A549 (cell line): ENCODE data around the gene EPS15. TPM values are rescaled to one million over a fixed set of nuclear protein-coding genes. Genes with fewer than 3 reads are reported as not detected.

Experiments
- ATAC-seq, 2 experiments: fragments of 200-7000 bp in 1 of 2; fragments of >200 bp in 1 of 2; cut with Nextera tagmentation in 1 of 2; cut with Tn5 transposase in 1 of 2; 3 replicates each; pipeline versions ENCODE4 v1.8.0 to v1.9.1; 2018 to 2020; ENCODE audit warnings: mild to moderate bottlenecking in 1 of 2, moderate library complexity in 1 of 2
- CTCF ChIA-PET: fragments of 300-600 bp; sonication (Branson Sonifier 250); formaldehyde crosslinking; extraction: SDS; loops from one replicate; lab custom pipeline; 2021; ENCODE audit warnings: antibody characterized with exemption, inconsistent platforms; lab: Yijun Ruan, JAX
- POLR2A ChIA-PET: fragments of 350-600 bp; formaldehyde crosslinking; extraction: SDS; loops from one replicate; lab custom pipeline; 2021; ENCODE audit warnings: antibody characterized with exemption, inconsistent platforms; lab: Yijun Ruan, JAX
- DNase-seq, 2 experiments: peaks; one replicate each; pipeline versions ENCODE4 v3.0.0 to v3.0.0-alpha.2; 2011 to 2016; ENCODE audit warnings: low read depth in 1 of 2, low spot score in 1 of 2
- FAIRE-seq: peaks from 2 replicates; lab custom pipeline; 2011; peaks lifted over from hg19 to GRCh38; lab: Jason Lieb, UNC
- H3K27ac ChIP-seq, 2 experiments: fragments of >200 bp; sonication (Bioruptor Twin); formaldehyde crosslinking; 3 replicates each; pipeline ENCODE4 v1.5.1; 2016 to 2017
- H3K4me1 ChIP-seq: fragments of >200 bp; sonication (Bioruptor Twin); formaldehyde crosslinking; 3 replicates; pipeline ENCODE4 v1.6.1; 2016
- H3K4me2 ChIP-seq: fragments of >200 bp; sonication (Bioruptor Twin); formaldehyde crosslinking; 3 replicates; pipeline ENCODE4 v1.6.1; 2016
- H3K4me3 ChIP-seq: fragments of >200 bp; sonication (Bioruptor Twin); formaldehyde crosslinking; 3 replicates; pipeline ENCODE4 v1.5.1; 2016
- H3K9me3 ChIP-seq: fragments of >200 bp; sonication (Bioruptor Twin); formaldehyde crosslinking; 3 replicates; pipeline ENCODE4 v1.6.1; 2016
- CBX8 ChIP-seq: fragments of 200-600 bp; sonication (generic); IDR thresholded peaks from 2 replicates; pipeline ENCODE4 v1.6.1; 2016
- CTCF ChIP-seq: fragments of >200 bp; sonication (Bioruptor Twin); formaldehyde crosslinking; IDR thresholded peaks from 3 replicates; pipeline ENCODE4 v1.5.1; 2016
- EHF ChIP-seq: fragments of 250-450 bp; sonication (Bioruptor Pico); IDR thresholded peaks from 2 replicates; pipeline ENCODE4 v1.5.0; 2020; ENCODE audit warnings: mild to moderate bottlenecking
- FOSL2 ChIP-seq, 2 experiments: fragments of 450-650 bp in 1 of 2; fragments of >200 bp in 1 of 2; sonication (Bioruptor Twin) in 1 of 2; formaldehyde crosslinking; IDR thresholded peaks; 2 replicates each; pipeline versions ENCODE4 v1.5.0 to v1.6.1; 2016 to 2020; ENCODE audit warnings: mild to moderate bottlenecking in 1 of 2, moderate library complexity in 1 of 2
- HDAC2 ChIP-seq: fragments of 200-600 bp; sonication (generic); IDR thresholded peaks from 2 replicates; pipeline ENCODE4 v1.6.1; 2016
- HEYL ChIP-seq: fragments of 250-450 bp; sonication (Bioruptor Pico); IDR thresholded peaks from 2 replicates; pipeline ENCODE4 v1.8.0; 2021; ENCODE audit warnings: mild to moderate bottlenecking, moderate library complexity
- HOXB13 ChIP-seq: fragments of 250-450 bp; sonication (Bioruptor Pico); IDR thresholded peaks from 2 replicates; pipeline ENCODE4 v1.5.0; 2020; ENCODE audit warnings: low read depth, mild to moderate bottlenecking, moderate library complexity
- HOXB5 ChIP-seq: fragments of 250-450 bp; sonication (Bioruptor Pico); IDR thresholded peaks from 2 replicates; pipeline ENCODE4 v1.5.0; 2020; ENCODE audit warnings: mild to moderate bottlenecking, moderate library complexity
- JUN ChIP-seq, 2 experiments: fragments of >200 bp; sonication (Bioruptor Twin); formaldehyde crosslinking; IDR thresholded peaks; 2 replicates in 1 of 2; 3 replicates in 1 of 2; pipeline ENCODE4 v1.6.1; 2016 to 2017
- KDM1A ChIP-seq: fragments of 200-600 bp; sonication (generic); IDR thresholded peaks from 2 replicates; pipeline ENCODE4 v1.6.1; 2016; ENCODE audit warnings: low read depth, mild to moderate bottlenecking
- MAZ ChIP-seq: fragments of 150-350 bp; IDR thresholded peaks from 2 replicates; pipeline ENCODE4 v1.6.1; 2014; ENCODE audit warnings: antibody characterized with exemption, low read depth, low read length, borderline replicate concordance
- PBX3 ChIP-seq: IDR thresholded peaks from 2 replicates; pipeline ENCODE4 v1.6.1; 2012
- POLR2A ChIP-seq: IDR thresholded peaks from 2 replicates; pipeline ENCODE4 v1.6.1; 2012; ENCODE audit warnings: mild to moderate bottlenecking, low read length
- POLR2AphosphoS2 ChIP-seq: conservative IDR thresholded peaks from 2 replicates; pipeline ENCODE4 v1.6.1; 2012; ENCODE audit warnings: low read length, improper control_type of control experiment, inconsistent platforms
- RARB ChIP-seq: fragments of 250-450 bp; sonication (Bioruptor Pico); IDR thresholded peaks from 2 replicates; pipeline ENCODE4 v1.8.0; 2021; ENCODE audit warnings: mild to moderate bottlenecking, moderate library complexity
- REST ChIP-seq: fragments of 200-600 bp; sonication (generic); IDR thresholded peaks from 2 replicates; pipeline ENCODE4 v1.6.1; 2016; ENCODE audit warnings: antibody characterized with exemption, mild to moderate bottlenecking, moderate library complexity
- SMC3 ChIP-seq: fragments of >200 bp; sonication (Bioruptor Twin); formaldehyde crosslinking; IDR thresholded peaks from 3 replicates; pipeline ENCODE4 v1.6.1; 2018; ENCODE audit warnings: inconsistent platforms
- SREBF2 ChIP-seq: fragments of 450-650 bp; IDR thresholded peaks from 2 replicates; pipeline ENCODE4 v1.6.1; 2014; ENCODE audit warnings: mild to moderate bottlenecking, moderate library complexity
- TP53 ChIP-seq: fragments of 250-450 bp; sonication (Bioruptor Pico); IDR thresholded peaks from 2 replicates; pipeline ENCODE4 v1.5.0; 2021; ENCODE audit warnings: mild to moderate bottlenecking, moderate library complexity
- USF2 ChIP-seq: fragments of 450-650 bp; IDR thresholded peaks from 2 replicates; pipeline ENCODE4 v1.6.1; 2014; ENCODE audit warnings: antibody characterized with exemption
- ZC3H11A ChIP-seq: fragments of 450-650 bp; IDR thresholded peaks from 2 replicates; pipeline ENCODE4 v1.6.1; 2014; ENCODE audit warnings: antibody characterized with exemption, mild to moderate bottlenecking
- ZFP36 ChIP-seq: fragments of 450-650 bp; IDR thresholded peaks from 2 replicates; pipeline ENCODE4 v1.6.1; 2014; ENCODE audit warnings: borderline replicate concordance; ENCODE audit not compliant: partially characterized antibody
- WGBS: methylation state at CpG from one replicate; pipeline ENCODE4 v1.1.6; 2017; ENCODE audit errors: missing lambda C conversion rate; 5-methylcytosine and 5-hydroxymethylcytosine counted together
- polyA plus RNA-seq, 4 experiments: library from polyadenylated mRNA; depleted of rRNA in 3 of 4; stranded (reverse); fragments of >200 nt; fragmentation: RNase III in 1 of 4; extraction: RNeasy Plus Mini Kit Qiagen cat#74134 plus additional on column Dnase treatment in 1 of 4; gene quantifications; 2 replicates in 3 of 4; 3 replicates in 1 of 4; pipeline ENCODE4 v1.2.3, GENCODE V29; 2011 to 2017

Gene EPS15
- polyA plus RNA-seq, 2 of the 4 experiments (the other 2 are of a cell fraction): 10.9 to 35.4 TPM

- 89% methylated on average over 2 of the region's 2 CpGs for WGBS
- DNase-seq (no peak), ATAC-seq (no peak), FAIRE-seq (no peak)
- ChIA-PET POLR2A (no interaction called here), CTCF (no interaction called here)
- H3K9me3 ChIP-seq: 0 out of 3 replicates have a peak, but pooled peaks cover 2% of the 10 kb centered on the region
- H3K4me3 ChIP-seq: no peak overlapping the region
- no peaks in the 10 kb centered on the region for H3K4me1 ChIP-seq
- TF ChIP-seq ZFP36 (no peak), JUN (IDR thresholded peaks at IDR 0.05) (no peak), EHF (CRISPR knock-in tag) (no peak), PBX3 (no peak), MAZ (no peak), ZC3H11A (no peak), KDM1A (no peak), HEYL (CRISPR knock-in tag) (no peak), FOSL2 (IDR thresholded peaks at IDR 0.05) (no peak), FOSL2 (CRISPR knock-in tag; IDR thresholded peaks at IDR 0.05) (no peak), RARB (no peak), CBX8 (no peak), HDAC2 (no peak), SMC3 (no peak)
- H3K4me2 ChIP-seq: no peak overlapping the region
- no peak overlapping the region for H3K27ac ChIP-seq
Measured at GRCh38 chr1:51385776-51386175, 133.3 kb downstream of the EPS15 start.

GRCh38 chr1:51381964-51382363 lies 137.1 kb downstream of the EPS15 start:
- ChIA-PET CTCF (no interaction called here), POLR2A (no interaction called here)
- no peak for DNase-seq
- no peak overlapping the region for H3K4me3 ChIP-seq
- TF ChIP-seq ZFP36 (no peak), CTCF (no peak), POLR2A (no peak), SREBF2 (no peak), TP53 (CRISPR knock-in tag) (no peak), KDM1A (no peak), POLR2AphosphoS2 (no peak), RARB (no peak)
- no peaks in the 10 kb centered on the region for H3K4me1 ChIP-seq
- 0 out of 3 replicates have a peak, but pooled peaks cover 2% of the 10 kb centered on the region for H3K9me3 ChIP-seq
- H3K27ac ChIP-seq: no peak overlapping the region
- no peak for ATAC-seq
- FAIRE-seq: no peak
- H3K4me2 ChIP-seq: no peak overlapping the region

- FAIRE-seq (no peak), DNase-seq (no peak), ATAC-seq (no peak)
- no peak overlapping the region for H3K4me3 ChIP-seq
- CTCF ChIA-PET: no interaction called here
- H3K27ac ChIP-seq: no peak overlapping the region
- no peaks in the 10 kb centered on the region for H3K4me1 ChIP-seq
- TF ChIP-seq HOXB5 (CRISPR knock-in tag) (no peak), HOXB13 (CRISPR knock-in tag) (no peak), EHF (CRISPR knock-in tag) (no peak), CBX8 (no peak), HEYL (CRISPR knock-in tag) (no peak), KDM1A (no peak), HDAC2 (no peak), JUN (IDR thresholded peaks at IDR 0.05) (no peak), FOSL2 (IDR thresholded peaks at IDR 0.05) (no peak), FOSL2 (CRISPR knock-in tag; IDR thresholded peaks at IDR 0.05) (no peak), REST (no peak), USF2 (no peak)
- 0 out of 3 replicates have a peak, but pooled peaks cover 2% of the 10 kb centered on the region for H3K9me3 ChIP-seq
- POLR2A ChIA-PET: no interaction called here
- H3K4me2 ChIP-seq: no peak overlapping the region
- WGBS: 95% methylated on average over 1 of the region's 1 CpG
Measured at GRCh38 chr1:51380936-51381335, 138.1 kb downstream of the EPS15 start.
